Activated CD8-positive, alpha-beta memory T cell treated with anti-CD3 and anti-CD28 coated beads for 36 hours (primary cell): ENCODE data around the gene PSIP1. TPM values are rescaled to one million over a fixed set of nuclear protein-coding genes. Genes with fewer than 3 reads are reported as not detected.
"Not testable (repeated sequence)": the region's sequence is repeated elsewhere in the genome, so short reads cannot be mapped to it uniquely, and the experiment has no call there.

Source experiments
- CTCF ChIA-PET: fragments of 350-600 bp; sonication (Branson Sonifier 250); formaldehyde crosslinking; loops from one replicate; lab custom pipeline; 2021; ENCODE audit warnings: antibody characterized with exemption; lab: Charles Lee
- POLR2A ChIA-PET: fragments of 350-600 bp; sonication (Branson Sonifier 250); formaldehyde crosslinking; loops from one replicate; lab custom pipeline; 2021; ENCODE audit warnings: antibody characterized with exemption; lab: Charles Lee
- total RNA-seq, 2 experiments: library from RNA; stranded (reverse); gene quantifications; one replicate each; pipeline ENCODE4 v1.2.3, GENCODE V29; 2021

Gene PSIP1
- total RNA-seq, 2 experiments from 2014 or later = 81.7 to 84.1 TPM

GRCh38 chr9:15461601-15462000, 49.2 kb downstream of the PSIP1 start:
- POLR2A ChIA-PET = no interaction called here
- CTCF ChIA-PET = no interaction called here

DNA sequence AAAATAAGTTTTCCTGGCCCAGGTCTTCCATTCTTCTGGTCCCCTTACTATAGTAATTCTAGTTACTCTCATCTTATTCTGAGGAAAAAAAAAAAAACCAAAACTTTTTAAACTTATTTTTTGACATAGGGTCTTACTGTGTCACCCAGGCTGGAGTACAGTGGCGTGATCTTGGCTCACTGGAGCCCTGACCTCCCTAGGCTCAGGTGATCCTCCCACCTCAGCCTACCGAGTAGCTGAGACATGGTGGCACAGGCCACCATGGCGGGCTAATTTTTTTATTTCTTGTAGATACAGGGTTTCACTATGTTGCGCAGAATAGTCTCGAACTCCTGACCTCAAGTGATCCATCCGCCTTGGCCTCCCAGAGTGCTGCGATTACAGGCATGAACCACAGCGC, 49.7 kb downstream of the PSIP1 start:
- POLR2A ChIA-PET = no interaction called here
- CTCF ChIA-PET = no interaction called here

- POLR2A ChIA-PET = no interaction called here
- CTCF ChIA-PET = no interaction called here
Measured at GRCh38 chr9:15453956-15454355, 56.8 kb downstream of the PSIP1 start.

- POLR2A ChIA-PET = no interaction called here
- CTCF ChIA-PET = no interaction called here
Measured at GRCh38 chr9:15444141-15444540, 66.6 kb downstream of the PSIP1 start.

GRCh38 chr9:15442264-15442663, 68.5 kb downstream of the PSIP1 start:
- POLR2A ChIA-PET, CTCF ChIA-PET: not testable (repeated sequence)

DNA sequence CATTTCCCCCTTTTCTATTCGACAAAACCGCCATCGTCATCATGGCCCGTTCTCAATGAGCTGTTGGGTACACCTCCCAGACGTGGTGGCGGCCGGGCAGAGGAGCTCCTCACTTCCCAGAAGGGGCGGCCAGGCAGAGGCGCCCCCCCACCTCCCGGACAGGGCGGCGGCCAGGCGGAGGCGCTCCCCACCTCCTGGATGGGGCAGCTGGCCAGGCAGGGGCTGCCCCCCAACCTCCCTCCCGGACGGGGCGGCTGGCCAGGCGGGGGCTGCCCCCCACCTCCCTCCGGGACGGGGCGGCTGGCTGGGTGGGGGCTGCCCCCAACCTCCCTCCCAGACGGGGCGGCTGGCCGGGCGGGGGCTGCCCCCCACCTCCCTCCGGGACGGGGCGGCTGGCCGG, 68.9 kb downstream of the PSIP1 start:
- POLR2A ChIA-PET, CTCF ChIA-PET: not testable (repeated sequence)

GRCh38 chr9:15438891-15439290, 71.9 kb downstream of the PSIP1 start:
- ChIA-PET CTCF (no interaction called here), POLR2A (no interaction called here)

- CTCF ChIA-PET = no interaction called here
- POLR2A ChIA-PET = interaction anchor here (0.6 kb wide), 1 partner anchor 71 kb away, joined by 5 read pairs; no protein-coding TSS in a partner anchor
Measured at GRCh38 chr9:15433661-15434060, 77.1 kb downstream of the PSIP1 start.

DNA sequence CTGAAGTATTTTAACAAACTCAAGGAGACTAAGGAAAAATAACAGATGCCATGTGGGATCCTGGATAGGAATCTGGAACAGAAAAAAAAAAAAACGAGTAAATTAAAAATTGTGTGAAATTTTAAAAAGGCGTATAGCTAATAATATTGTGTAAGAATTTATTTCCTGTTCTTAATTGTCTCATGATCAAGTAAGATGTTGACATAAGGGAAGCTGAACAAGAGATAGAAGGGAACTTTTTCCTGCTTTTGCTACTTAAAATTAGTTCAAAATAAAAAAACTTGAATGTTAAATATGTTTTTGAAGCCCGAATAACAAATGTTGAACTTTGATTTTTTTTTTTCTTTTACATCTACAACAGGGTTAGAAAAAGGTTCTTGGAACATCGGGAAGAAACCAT, 77.6 kb downstream of the PSIP1 start:
- POLR2A ChIA-PET = interaction anchor here (0.6 to 0.7 kb wide), 3 partner anchors 72 to 129 kb away, joined by 5 to 7 read pairs (median 5); no protein-coding TSS in a partner anchor
- CTCF ChIA-PET = no interaction called here

DNA sequence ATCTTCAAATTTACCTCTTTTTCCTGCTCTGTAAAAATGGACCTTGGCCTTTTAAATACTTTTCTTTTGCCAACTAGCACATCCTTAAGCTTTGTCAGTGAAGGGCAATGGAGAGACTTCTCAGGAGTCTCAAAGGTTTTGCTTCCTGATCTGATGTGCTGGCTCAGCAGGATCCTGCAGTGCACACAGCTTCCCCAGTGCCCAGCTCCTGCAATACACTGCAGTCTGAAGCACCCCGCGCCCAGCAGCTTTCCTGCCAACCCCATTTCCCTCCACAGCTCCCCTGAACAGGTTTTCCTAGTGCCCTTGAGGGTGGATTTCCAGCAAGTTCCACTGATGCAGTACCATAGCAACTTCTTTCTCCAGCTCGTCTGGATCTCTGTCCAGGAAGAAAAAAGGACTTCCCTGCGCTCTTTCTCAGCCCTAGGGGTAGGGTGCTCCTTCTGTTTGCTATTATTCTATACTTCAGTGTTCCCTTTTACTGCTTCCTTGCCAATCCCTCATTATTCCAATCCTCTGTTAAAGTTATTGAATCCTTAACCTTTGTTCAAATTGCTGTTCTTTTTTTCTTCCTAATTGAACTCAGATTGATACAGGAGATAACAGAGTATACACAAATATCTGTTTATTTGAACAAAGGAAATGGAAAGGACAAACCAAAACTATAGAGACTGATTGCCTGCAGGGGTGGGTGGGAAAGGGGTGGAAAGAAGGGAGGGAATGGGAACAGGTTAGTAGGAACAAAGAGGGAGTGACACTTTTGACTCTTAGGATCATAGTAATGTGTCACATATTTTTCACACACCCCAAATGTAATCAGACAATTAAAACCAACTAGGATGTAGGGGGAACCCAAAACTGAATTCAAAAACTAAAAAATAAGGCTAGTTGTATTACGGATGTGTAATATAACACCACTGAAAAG, 79.6 kb downstream of the PSIP1 start:
- ChIA-PET CTCF (interaction anchor here (1.0 kb wide), 1 partner anchor 219 kb away, joined by 3 read pairs; no protein-coding TSS in a partner anchor), POLR2A (no interaction called here)

DNA sequence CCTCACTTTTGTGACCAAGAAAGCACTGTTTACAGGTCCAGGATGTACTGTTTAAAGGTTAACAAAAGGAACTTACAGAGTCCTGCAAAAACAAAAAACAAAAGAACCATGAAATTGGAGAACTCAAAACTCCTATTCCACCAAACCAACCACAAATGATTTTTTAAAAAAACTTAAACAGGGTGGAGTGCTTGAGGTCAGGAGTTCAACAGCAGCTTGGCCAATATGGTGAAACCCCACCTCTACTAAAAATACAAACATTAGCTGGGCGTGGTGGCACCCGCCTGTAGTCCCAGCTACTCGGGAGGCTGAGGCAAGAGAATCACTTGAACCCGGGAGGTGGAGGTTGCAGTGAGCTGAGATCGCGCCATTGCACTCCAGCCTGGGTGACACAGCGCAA, 83.1 kb downstream of the PSIP1 start:
- CTCF ChIA-PET = not testable (repeated sequence)

DNA sequence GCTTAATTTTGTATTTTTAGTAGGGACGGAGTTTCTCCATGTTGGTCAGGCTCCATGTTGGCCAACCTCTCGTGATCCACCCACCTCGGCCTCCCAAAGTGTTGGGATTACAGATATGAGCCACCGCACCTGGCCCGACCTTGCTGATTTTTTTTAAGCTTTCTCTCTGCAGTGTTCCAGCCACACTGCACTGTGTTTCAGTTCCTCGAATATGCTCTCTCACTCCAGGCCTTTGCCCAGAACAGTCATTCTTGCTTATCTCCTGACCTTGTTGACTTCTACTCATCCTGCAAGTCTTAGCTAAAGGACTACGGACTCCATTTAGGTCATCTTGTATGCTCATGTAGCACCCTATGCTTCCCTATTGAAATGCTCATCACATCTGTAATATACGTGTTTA, 84.8 kb downstream of the PSIP1 start:
- CTCF ChIA-PET = interaction anchor here (0.6 kb wide), 1 partner anchor 178 kb away, joined by 3 read pairs; no protein-coding TSS in a partner anchor
- POLR2A ChIA-PET = no interaction called here

More for the DNA sequence above, 83.1 kb downstream of the PSIP1 start:
- POLR2A ChIA-PET = not testable (repeated sequence)

GRCh38 chr9:15423231-15423985, 87.4 kb downstream of the PSIP1 start:
- CTCF ChIA-PET = interaction anchor here (1.1 to 1.9 kb wide), 7 partner anchors 46 to 160 kb away, joined by 3 to 6 read pairs (median 4); partner anchors contain the start of genes CCDC171, PSIP1 and TTC39B
- POLR2A ChIA-PET = interaction anchor here (0.6 to 1.6 kb wide), 4 partner anchors 87 to 130 kb away, joined by 3 to 5 read pairs (median 4); partner anchors contain the start of gene PSIP1

DNA sequence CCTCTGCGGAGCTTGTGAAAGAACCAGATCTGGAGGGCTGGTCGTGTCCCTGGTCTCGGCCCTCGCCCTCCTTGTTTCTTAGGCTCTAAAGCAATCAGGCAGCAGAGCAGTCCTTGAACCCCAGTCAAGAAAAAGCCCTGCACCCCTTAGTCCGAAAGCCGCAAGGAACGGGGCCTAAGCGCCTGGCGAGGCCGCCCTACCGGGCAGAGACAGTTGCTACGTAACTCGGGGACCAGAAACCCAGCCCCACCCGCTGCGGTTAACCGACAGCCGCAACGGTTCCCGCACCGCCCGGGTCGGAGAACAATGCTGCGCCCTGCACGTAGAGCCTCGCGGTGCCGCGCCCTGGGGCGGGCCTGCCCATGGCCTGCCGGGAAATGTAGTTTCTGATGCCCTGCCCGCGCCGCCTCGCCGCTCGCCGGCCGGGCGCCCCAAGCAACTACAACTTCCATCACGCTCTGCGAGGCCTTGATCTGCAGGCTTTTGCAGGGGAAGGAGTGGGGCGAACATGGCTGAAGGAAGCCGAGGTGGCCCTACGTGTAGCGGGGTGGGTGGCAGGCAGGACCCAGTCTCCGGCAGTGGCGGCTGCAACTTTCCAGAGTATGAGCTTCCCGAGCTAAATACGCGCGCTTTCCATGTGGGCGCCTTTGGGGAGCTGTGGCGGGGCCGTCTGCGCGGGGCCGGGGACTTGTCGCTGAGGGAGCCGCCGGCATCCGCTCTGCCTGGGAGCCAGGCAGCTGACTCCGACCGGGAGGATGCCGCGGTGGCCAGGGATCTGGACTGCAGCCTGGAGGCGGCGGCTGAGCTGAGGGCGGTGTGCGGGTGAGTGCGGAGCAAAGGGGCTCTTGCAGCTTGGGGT, 88.2 kb downstream of the PSIP1 start, which contains the start of gene SNAPC3:
Gene SNAPC3, plus strand, starts transcription at position 505 of the 859 bp plus-strand sequence. Its CDS starts 4 bp downstream, at position 509.
- ChIA-PET POLR2A (interaction anchor here (0.6 to 1.6 kb wide), 4 partner anchors 87 to 131 kb away, joined by 3 to 5 read pairs (median 4); partner anchors contain the start of gene PSIP1), CTCF (interaction anchor here (1.1 to 1.9 kb wide), 7 partner anchors 46 to 159 kb away, joined by 3 to 6 read pairs (median 4); partner anchors contain the start of genes CCDC171, PSIP1 and TTC39B)

GRCh38 chr9:15421990-15422371, 88.8 kb downstream of the PSIP1 start:
- ChIA-PET CTCF (interaction anchor here (1.9 kb wide), 1 partner anchor 123 kb away, joined by 6 read pairs; no protein-coding TSS in a partner anchor), POLR2A (no interaction called here)

GRCh38 chr9:15421532-15421931, 89.2 kb downstream of the PSIP1 start:
- ChIA-PET POLR2A (no interaction called here), CTCF (no interaction called here)

GRCh38 chr9:15420796-15421195, 90.0 kb downstream of the PSIP1 start:
- ChIA-PET POLR2A (interaction anchor here (0.7 kb wide), 1 partner anchor 260 kb away, joined by 4 read pairs; no protein-coding TSS in a partner anchor), CTCF (no interaction called here)

- ChIA-PET POLR2A (no interaction called here), CTCF (no interaction called here)
Measured at GRCh38 chr9:15417626-15418025, 93.1 kb downstream of the PSIP1 start.
